ENCODE data around the gene GCC2.
"Not testable (repeated sequence)": the region's sequence is repeated elsewhere in the genome, so short reads cannot be mapped to it uniquely, and the experiment has no call there.

GCC2 gene

GRCh38 chr2:108441712-108442111 is 7.3 kb upstream of the GCC2 start:
- no peak for DNase-seq (ENCODE audit: low spot score)

DNA sequence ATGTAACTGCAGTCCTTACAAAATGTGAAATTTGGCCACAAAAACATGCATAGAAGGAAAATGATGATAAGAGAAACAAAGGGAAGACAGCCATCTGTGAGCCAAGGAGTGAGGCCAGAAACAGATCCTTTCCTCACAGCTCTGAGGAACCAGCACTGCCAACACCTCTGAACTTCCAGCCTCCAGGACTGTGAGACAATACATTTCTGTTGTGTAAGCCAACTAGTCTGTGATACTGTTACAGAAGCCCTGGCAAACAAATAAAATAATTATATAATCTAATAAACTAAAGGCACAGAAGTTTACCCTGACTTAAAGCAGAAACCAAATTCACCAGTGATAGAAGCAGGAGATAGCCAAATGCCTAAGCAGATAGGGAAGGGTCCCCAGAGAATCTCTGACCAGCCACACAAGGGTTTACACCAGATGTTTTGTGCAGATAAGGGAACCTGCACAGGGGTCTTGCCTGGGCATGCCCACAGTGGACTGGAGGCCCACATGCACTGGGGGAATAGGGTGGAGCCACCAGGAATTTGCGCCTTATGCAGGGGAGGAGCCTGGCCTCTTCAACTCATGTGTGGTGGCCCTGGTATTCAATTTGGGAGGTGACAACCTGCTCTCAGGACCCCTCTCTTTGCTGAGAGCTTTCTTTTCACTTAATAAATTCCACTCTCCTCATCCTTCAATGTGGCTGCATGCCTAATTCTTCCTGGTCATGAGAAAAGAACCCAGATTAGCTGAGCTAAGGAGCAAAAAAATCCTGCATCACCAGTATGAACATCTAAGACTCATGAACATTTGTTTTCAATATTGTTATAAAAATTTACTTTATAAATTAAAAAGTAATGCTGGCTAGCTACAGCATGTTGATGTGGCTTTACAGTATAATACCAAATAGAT is 3.8 kb upstream of the GCC2 start:
- DNase-seq (ENCODE audit: low spot score): no peak

GRCh38 chr2:108446703-108447102 is 2.3 kb upstream of the GCC2 start:
- DNase-seq (ENCODE audit: low spot score): no peak

DNA sequence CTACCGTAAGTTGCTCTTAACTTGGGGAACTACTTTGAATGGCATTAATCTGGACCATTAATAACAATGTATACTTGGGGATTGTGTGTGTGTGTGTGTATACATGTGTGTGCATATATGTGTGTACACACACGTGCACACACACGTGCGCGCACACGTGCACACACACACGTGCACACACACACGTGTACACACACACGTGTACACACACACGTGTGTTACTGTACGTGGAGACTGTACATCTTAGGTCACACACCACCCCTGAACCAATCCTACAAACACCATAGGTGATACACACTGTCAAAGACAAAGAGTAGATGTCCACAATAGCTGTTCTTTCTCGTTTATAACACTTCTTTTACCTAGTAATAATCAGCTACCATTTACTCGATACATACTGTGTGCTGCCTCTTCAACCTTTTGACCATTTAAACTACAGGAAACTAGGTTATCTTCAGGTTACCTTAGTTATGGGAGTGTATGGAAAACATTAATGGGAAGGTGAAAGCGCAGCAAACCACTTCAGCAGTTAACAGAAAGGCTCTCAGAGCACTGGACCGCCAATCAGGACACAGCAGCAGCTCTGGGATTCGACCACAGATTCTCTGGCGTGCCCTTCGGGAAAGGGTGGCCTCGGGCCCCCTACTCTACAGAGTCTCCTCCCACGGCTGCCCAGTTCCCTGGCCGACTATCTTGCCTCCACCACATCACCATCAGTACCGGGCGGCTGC is 894 bp upstream of the GCC2 start:
- DNase-seq (ENCODE audit: low spot score): no peak

DNA sequence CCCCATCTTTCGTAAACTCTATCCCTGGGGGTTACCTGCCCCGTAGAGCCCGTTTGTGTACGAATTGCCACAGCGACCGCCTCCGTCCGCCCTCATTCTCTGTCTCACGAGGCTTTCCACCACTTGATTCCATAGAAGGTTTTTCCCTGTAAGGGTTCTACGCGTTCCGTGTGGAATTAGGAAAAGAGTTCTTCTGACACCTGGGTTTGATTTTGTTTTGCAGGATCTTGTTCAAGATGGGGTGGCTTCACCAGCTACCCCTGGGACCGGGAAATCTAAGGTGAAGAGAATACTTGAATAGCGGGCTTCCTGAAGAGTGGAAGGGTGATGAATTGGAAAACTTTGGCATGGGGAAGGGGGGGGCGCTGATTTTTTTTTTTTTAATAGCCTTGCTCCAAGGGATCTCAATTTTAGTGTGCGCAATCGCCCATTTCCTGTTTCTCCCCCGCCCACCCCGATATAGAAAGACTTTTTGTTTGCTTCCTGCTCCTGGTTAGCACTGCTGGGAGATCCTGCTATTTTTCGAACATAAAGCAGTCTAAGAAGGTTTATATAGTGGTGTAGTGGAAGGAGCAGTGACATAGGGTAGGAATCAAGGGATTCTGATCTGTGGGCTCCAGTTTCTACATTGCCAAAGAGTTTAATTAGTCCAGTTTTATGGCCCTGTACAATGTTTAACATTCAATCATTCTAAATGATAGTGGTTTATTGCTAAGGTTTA is 564 bp downstream of the GCC2 start:
- DNase-seq (ENCODE audit: low spot score): peak; percentile 27

- no peak for DNase-seq (ENCODE audit: low spot score)
Measured at GRCh38 chr2:108450863-108451262, 1.9 kb downstream of the GCC2 start.

DNA sequence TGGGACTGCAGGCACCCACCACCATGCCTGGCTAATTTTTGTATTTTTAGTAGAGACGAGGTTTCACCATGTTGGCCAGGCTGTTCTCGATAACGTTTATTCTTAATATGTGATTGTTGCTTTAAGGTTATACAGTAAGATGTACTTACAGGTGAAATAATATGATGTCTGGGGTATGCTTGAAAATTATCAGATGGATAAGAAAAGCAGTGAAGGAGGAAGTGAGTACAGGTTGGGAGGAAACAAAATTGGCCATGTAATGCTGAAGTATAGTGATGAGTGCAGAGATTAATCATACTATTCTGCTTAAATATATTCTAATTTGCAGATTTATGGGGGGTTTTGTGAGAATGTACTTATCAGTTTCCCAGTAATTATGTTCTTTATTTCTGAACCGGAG is 3.0 kb downstream of the GCC2 start:
- no peak for DNase-seq (ENCODE audit: low spot score)

DNA sequence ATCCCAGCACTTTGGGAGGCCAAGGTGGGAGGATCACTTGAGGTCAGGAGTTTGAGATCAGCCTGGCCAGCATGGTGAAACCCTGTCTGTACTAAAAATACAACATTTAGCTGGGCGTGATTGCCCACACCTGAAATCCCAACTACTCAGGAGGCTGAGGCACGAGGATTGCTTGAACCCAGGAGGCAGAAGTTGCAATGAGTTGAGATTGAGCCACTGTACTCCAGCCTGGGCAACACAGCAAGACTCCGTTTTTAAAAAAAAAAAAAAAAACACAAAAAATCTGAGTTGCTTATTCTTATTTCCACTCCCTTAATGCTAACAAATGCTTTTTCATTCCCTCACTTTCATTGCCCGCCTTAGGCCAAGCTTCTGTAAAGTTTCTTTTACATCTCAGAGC is 4.5 kb downstream of the GCC2 start:
- DNase-seq (ENCODE audit: low spot score): not testable (repeated sequence)

GRCh38 chr2:108454440-108454839 is 5.4 kb downstream of the GCC2 start:
- DNase-seq (ENCODE audit: low spot score): no peak

GRCh38 chr2:108455571-108455970 is 6.6 kb downstream of the GCC2 start:
- no peak for DNase-seq (ENCODE audit: low spot score)

DNA sequence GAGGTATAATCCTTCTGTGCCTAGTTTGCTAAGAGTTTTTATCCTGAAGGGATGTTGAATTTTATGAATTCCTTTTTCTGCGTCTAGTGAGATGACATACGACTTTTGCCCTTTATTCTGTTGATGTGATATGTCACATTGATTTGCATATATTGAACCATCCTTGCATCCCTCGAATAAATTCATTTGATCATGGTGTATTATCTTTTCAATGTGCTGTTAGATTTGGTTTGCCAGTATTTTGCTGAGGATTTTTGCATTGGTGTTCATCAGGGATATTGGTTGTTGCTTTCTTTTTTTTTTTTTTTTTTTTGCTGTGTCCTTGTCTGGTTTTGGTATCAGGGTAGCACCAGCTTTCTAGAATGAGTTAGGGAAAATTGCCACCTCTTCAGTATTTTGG is 9.1 kb downstream of the GCC2 start:
- DNase-seq (ENCODE audit: low spot score): no peak

GRCh38 chr2:108459441-108459840 is 10.4 kb downstream of the GCC2 start:
- no peak for DNase-seq (ENCODE audit: low spot score)

DNA sequence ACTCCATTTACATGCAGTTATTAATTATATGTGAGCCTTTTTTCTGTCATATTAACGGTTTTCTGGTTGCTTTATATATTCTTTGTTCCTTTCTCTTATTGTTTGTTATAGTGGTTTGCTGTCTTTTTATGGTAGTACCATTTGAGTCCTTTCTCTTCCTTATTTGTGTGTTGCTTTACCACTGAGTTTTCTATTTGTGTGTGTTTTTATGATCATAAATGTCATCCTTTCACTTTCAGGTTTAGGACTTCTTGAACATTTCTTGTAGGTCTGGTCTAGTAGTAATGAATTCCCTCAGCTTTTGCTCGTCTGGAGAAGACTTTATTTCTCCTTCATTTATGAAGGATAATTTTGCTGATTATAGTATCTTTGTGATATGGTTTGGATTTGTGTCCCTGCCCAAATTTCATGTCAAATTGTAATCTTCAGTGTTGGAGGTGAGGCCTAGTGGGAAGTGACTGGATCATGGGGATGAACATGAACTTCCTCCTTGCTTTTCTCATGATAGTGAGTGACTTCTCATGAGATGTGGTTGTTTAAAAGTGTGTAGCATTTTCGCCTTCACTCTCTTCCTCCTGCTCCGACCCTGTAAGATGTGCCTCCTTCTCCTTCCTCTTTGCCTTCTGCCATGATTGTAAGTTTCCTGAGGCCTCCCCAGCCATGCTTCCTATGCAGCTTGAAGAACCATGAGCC is 11.5 kb downstream of the GCC2 start:
- DNase-seq (ENCODE audit: low spot score): no peak

DNA sequence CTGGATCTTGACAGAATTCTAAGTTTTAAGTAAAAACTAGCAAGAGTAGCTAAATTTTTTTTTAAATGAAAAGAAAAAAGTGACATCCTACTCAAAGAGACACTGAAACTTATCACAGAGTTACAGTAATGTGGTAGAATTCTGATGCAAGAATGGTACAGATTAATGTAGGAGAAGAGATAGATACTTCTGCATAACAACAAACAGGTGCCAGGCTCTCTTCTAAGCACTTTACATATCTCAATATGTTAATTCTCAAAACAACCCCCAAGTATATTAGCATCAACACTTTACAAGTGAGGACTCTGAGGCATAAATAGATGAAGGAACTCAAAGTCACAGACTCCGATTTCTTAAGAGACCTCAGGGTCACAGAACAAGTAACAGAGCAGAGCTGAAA is 28.1 kb downstream of the GCC2 start:
- no peak for DNase-seq (ENCODE audit: low spot score)

GRCh38 chr2:108485253-108485652 is 36.2 kb downstream of the GCC2 start:
- no peak for DNase-seq (ENCODE audit: low spot score)

DNA sequence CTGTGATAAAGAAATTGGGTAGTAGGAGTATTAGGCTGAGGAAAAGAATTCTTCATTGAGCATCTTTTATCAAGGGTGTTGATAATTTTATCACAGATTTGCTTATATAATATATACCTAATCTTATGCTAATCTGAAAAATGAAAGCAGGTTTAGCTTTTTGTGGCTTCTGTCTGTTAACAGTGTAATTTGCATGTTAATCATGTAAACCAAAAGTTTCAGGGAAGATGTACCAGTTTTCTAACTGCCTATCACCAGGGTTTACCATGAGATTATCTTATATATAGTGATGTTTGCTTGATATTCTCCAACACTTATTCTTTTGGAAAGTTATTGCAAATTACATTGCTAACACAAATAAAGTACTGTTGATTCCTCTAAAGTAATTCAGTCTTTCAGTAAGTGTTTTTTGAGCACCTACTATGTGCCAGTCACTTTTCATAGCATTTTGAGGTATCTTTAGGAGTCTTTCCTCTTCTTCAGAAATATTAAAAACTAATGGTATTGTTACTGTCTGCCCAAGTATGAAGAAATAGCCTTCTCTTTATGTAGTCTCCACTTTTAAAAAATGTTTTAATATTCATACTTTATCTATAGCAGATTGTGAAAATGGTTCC is 41.6 kb downstream of the GCC2 start:
- DNase-seq (ENCODE audit: low spot score): no peak

GRCh38 chr2:108491848-108492247 is 42.8 kb downstream of the GCC2 start:
- no peak for DNase-seq (ENCODE audit: low spot score)

DNA sequence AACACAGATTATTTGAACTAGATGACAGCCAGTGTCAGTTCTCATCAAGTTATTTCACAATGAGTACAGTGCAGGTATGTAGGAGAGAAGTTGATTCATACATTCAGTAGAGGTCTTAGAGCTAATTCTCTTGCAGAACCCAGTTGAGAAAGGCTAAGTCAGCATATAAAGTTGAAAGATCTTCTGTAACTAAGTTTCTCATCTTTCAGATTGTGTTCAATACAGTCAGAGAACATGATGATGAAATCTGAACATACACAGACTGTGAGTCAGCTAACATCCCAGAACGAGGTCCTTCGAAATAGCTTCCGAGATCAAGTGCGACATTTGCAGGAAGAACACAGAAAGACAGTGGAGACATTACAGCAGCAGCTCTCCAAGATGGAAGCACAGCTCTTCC is 43.4 kb downstream of the GCC2 start:
- DNase-seq (ENCODE audit: low spot score): peak; percentile 12

DNA sequence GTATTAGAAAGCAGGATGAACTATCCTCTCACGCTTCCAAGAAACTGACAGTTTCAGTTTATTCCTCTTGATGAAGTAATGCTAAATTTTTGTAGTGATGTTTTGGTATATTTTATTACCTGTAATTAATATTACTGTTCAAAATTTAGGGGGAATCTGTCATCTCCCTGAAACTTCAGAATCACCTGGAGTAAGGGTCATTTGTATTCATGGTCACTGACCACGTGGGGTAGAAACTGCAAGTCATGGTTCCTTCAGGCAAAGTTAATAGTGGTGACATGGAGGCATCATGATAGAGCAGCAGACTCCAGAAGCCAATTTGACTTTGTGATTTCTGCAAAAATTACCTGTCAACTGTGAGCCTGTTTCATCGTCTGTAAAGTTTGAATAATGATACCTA is 47.2 kb downstream of the GCC2 start:
- not testable (repeated sequence) for DNase-seq (ENCODE audit: low spot score)

DNA sequence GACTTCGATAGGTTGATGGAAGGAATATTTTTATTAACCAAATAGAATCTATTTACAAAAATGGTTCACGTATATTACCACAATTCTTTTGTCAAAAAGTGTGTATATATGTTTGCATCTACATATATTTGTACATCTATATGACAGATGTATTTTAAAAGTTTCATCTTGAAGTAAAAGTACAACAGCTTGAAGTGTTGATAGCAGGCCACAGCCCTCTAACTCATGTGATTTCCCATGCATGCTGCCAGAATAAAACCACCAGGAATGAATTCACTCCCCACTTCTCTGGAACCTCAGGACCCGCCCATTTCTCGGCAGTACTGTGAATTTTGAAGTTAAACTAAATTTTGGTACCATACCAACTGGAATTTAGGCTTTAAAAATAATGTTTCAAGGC is 58.6 kb downstream of the GCC2 start:
- not testable (repeated sequence) for DNase-seq (ENCODE audit: low spot score)

GRCh38 chr2:108512431-108512830 is 63.4 kb downstream of the GCC2 start:
- not testable (repeated sequence) for DNase-seq (ENCODE audit: low spot score)

DNA sequence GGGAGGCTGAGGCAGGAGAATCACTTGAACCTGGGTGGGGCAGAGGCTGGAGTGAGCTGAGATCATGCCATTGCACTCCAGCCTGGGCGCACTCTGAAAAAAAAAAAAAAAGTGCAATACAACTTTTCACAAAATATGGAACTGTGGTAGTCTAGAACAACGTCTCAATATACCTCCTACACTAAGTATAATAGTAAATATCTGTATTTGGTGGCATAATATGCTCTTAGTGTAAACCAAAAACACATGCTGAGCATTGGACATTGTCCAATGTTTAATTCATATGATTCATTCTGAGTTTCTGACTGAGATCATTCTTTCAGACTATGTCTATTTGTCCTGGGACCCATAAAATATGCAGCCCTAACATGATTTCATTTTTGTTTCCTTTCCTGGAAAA is 65.5 kb downstream of the GCC2 start:
- DNase-seq (ENCODE audit: low spot score): not testable (repeated sequence)

All from HuH-7.5 (cell line).